D721Med (cell line): ENCODE results near the gene LRIT1.
A peak's percentile ranks its signal among the peaks of the same experiment; 100 is the strongest.

Experiments
- DNase-seq: peaks from one replicate; pipeline ENCODE4 v3.0.0; 2011; ENCODE audit warnings: low spot score; ENCODE audit not compliant: insufficient read length
- FAIRE-seq: peaks from 2 replicates; lab custom pipeline; 2011; peaks lifted over from hg19 to GRCh38; lab: Jason Lieb, UNC
- CTCF ChIP-seq: IDR thresholded peaks from 2 replicates; pipeline ENCODE4 v1.5.1; 2012; ENCODE audit warnings: mild to moderate bottlenecking, control low read depth; ENCODE audit not compliant: insufficient read depth; ENCODE audit errors: missing control alignments

The LRIT1 gene

GRCh38 chr10:84234479-84234878 lies 6.9 kb downstream of the LRIT1 start:
- TF ChIP-seq CTCF = no peak
- DNase-seq = no peak
- FAIRE-seq = no peak

- FAIRE-seq (no peak), DNase-seq (no peak)
- no peak for TF ChIP-seq CTCF
Observed at GRCh38 chr10:84233940-84234339, 7.4 kb downstream of the LRIT1 start.

- FAIRE-seq = no peak
- no peak for TF ChIP-seq CTCF
- DNase-seq = no peak
Observed at GRCh38 chr10:84232376-84232775, 9.0 kb downstream of the LRIT1 start.

- FAIRE-seq = no peak
- DNase-seq = no peak
- TF ChIP-seq CTCF = no peak
Observed at GRCh38 chr10:84230359-84230758, 11.0 kb downstream of the LRIT1 start.

GRCh38 chr10:84227810-84228209 lies 13.5 kb downstream of the LRIT1 start:
- FAIRE-seq (no peak), DNase-seq (no peak)
- no peak for TF ChIP-seq CTCF

GRCh38 chr10:84226616-84227015 lies 14.7 kb downstream of the LRIT1 start:
- TF ChIP-seq CTCF = no peak
- no peak for DNase-seq
- FAIRE-seq = peak; percentile 93

GRCh38 chr10:84225427-84226173 lies 15.7 kb downstream of the LRIT1 start, which contains the start of gene LRIT2:
Gene LRIT2, minus strand, starts transcription at chr10:84225544. Its CDS starts 24 bp downstream, at chr10:84225520.
- no peak for TF ChIP-seq CTCF
- no peak for DNase-seq
- peak; percentile 96 for FAIRE-seq
